Thymus (tissue), 11 donors: ENCODE measurements around the gene PKNOX2. TPM values are rescaled to one million over a fixed set of nuclear protein-coding genes. Genes with fewer than 3 reads are reported as not detected.
A peak's percentile ranks its signal among the peaks of the same experiment; 100 is the strongest.

Experiments
- DNase-seq, 9 donors: peaks; one replicate each; pipeline ENCODE4 v3.0.0-alpha.2; 2013; ENCODE audit warnings: low spot score in 9 of 9, low read depth in 6 of 9, missing footprints in 1 of 9
- H3K27ac ChIP-seq, 2 donors: one replicate each; pipeline ENCODE4 v1.5.1; 2013; ENCODE audit warnings: control low read depth in 1 of 2, low read depth in 1 of 2, low read length in 1 of 2, mild to moderate bottlenecking in 1 of 2, moderate library complexity in 1 of 2
- H3K27me3 ChIP-seq, 2 donors: one replicate each; pipeline ENCODE4 v1.5.1; 2013; ENCODE audit warnings: low read length in 1 of 2; ENCODE audit not compliant: control insufficient read depth in 2 of 2, insufficient read depth in 1 of 2
- H3K36me3 ChIP-seq, 2 donors: one replicate each; pipeline ENCODE4 v1.5.1; 2013; ENCODE audit warnings: low read length in 1 of 2, mild to moderate bottlenecking in 1 of 2, moderate library complexity in 1 of 2; ENCODE audit not compliant: control insufficient read depth in 2 of 2, insufficient read depth in 2 of 2
- H3K4me1 ChIP-seq, 2 donors: one replicate each; pipeline ENCODE4 v1.5.1; 2013; ENCODE audit warnings: low read length in 2 of 2; ENCODE audit not compliant: control insufficient read depth in 2 of 2, insufficient read depth in 2 of 2
- H3K4me3 ChIP-seq, 2 donors: one replicate each; pipeline ENCODE4 v1.5.1; 2013; ENCODE audit warnings: low read length in 2 of 2, control low read depth in 1 of 2, mild to moderate bottlenecking in 1 of 2
- H3K9me3 ChIP-seq, 2 donors: one replicate each; pipeline ENCODE4 v1.5.1; 2013; ENCODE audit warnings: low read length in 1 of 2, mild to moderate bottlenecking in 1 of 2; ENCODE audit not compliant: control insufficient read depth in 2 of 2, insufficient read depth in 1 of 2
- WGBS: extraction: QIAGEN DNeasy Blood & Tissue Kit; methylation state at CpG from one replicate; pipeline ENCODE4 v1.1.7; 2013; 5-methylcytosine and 5-hydroxymethylcytosine counted together
- polyA plus RNA-seq: library from polyadenylated mRNA; stranded (reverse); fragments of 200-250 nt; gene quantifications from one replicate; pipeline ENCODE4 v1.2.3, GENCODE V29; 2013
- total RNA-seq: library from RNA; stranded (reverse); fragments of 120-200 nt; gene quantifications from one replicate; pipeline ENCODE4 v1.2.4, GENCODE V29; 2013
- donor health status: healthy.

PKNOX2 gene
- total and polyA plus RNA-seq, 2 donors: 1.3 to 2.2 TPM

DNA sequence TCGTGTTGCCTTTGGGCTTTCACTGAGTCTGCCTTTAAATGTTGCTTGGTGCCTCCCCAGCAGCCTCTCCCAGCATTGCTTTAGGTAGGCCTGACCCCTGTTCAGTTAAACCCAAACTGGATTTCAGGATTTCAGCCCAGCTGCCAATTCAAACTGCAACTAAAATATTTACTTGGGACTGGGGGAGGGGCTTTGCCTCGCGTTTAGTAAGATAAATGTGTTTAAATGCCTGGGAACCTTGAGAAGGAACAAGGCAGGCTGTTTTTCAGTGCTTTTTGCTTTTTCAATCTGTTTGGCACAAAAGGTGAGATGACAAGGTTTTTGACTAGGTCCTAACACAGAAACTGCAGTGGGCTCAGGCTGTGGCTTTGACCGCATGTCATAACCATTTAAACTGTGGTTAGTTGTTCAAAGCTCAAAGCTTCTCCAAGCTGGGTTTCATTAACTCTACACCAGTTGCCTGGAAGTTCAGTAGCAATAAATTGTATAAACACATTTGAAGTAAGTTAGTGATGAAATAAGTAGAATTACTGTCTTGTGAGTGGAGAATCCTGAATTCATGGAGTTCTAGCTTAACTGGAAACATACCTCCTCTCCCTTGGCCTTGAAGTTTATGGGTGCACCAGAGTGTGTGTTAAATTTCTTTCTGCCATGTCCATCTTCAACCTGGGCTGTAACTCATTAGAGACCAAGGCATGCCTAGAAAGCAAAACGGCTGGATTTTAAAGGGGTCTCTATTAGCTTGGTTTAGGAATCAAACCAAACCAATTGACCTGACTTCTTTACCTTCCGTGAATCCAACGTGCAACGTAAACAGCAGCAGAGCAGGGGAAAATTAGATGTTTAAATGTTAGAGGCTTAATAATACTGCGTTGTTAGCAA, 3.6 kb downstream of the PKNOX2 start:
- no peak for DNase-seq
- peaks cover 0 to 7% of the 10 kb centered on the region in 2 donors for H3K9me3 ChIP-seq
- H3K4me1 ChIP-seq: peaks cover 8 to 14% of the 10 kb centered on the region in 2 donors
- no peak overlapping the region for H3K4me3 ChIP-seq
- peaks cover 69 to 97% of the 10 kb centered on the region in 2 donors for H3K27me3 ChIP-seq
- no peaks in the 10 kb centered on the region for H3K36me3 ChIP-seq
- WGBS: 66% methylated on average over 9 of the region's 9 CpGs
- peak overlapping the region in 1 of 2 donors; percentile 47 for H3K27ac ChIP-seq

DNA sequence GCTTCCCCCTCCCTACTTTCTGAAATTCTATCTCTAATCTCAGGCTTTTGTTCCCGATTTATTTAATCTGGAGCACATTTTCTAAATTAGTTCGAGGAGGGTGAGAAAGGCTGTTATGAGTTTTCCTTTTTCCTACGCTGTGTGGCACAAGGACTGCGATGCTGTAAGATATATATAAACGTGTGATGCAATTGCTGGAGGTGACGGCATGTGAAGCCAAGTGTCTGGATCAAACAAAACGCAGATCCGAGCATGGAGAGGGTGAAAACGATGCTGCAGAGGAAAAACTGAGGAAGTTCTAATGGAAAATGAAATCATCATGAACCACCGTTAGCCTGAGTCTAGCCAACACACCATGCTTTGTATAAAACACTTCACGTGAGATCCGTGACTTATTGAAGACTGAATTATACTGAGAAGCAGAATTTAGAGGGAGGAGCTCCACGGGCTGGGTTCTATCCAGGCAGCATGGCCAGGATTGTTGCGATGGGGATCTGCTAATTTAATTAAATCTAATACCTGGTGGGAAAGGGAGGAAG, 4.4 kb downstream of the PKNOX2 start:
- Histone ChIP-seq H3K36me3 (no peaks in the 10 kb centered on the region), H3K27me3 (peaks cover 62 to 94% of the 10 kb centered on the region in 2 donors), H3K9me3 (peaks cover 0 to 6% of the 10 kb centered on the region in 2 donors), H3K4me1 (peaks cover 8 to 14% of the 10 kb centered on the region in 2 donors), H3K27ac (peak overlapping the region; percentile 15 to 75), H3K4me3 (no peak overlapping the region)
- WGBS: 64% methylated on average over 14 of the region's 14 CpGs
- DNase-seq: no peak

DNA sequence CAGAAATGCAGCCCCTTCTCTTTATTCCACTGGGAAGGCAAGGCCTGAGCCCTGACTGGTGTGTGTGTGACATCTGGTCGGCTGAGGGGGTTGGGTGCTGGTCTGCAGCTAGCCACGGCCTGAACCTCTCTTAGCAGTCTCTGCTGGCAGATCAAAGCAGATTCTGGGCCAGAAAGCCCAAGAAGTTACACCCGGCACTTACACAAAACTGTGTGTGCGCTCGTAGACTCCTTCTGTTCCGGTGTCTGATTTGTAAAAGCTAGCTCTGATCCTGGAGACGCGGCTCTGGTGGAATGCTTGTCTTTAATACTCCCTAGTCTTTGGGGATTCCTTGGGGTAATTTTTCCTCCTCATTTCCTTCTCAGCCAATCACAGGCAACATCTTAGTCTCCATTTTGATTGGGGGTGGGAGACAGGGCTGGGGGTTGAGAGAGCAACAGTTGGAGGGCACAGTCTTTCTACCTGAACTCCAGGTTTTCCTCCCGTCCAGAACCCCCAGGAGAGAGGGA, 5.5 kb downstream of the PKNOX2 start:
- H3K4me1 ChIP-seq: peaks cover 5 to 11% of the 10 kb centered on the region in 2 donors
- DNase-seq: no peak
- peaks cover 52 to 89% of the 10 kb centered on the region in 2 donors for H3K27me3 ChIP-seq

DNA sequence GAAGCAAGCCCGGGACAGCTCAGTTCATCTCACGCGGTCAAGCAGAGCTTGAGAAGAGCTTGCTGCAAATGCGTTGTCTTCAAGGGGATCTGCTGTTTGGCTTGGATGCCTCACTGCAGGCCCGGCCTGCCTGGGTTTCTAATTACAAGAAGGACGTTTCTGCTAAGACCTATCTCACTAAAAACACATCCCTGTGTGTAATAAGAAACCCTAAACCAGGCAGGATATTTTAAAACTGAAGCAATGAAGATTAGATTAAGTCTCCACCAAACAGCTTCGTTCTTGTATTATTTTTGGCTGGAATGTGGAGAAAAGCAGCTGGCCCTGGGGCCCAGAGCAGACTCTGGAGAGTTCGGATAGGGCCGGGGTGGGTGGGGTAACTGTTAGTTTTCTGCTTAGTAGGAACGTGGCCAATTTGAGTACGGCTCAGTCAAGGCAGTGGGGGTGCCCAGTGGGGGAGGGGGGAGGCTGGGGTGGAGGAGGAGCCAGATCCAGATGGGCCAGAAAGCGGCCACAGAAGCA, 6.0 kb downstream of the PKNOX2 start:
- Histone ChIP-seq H3K36me3 (no peaks in the 10 kb centered on the region), H3K4me3 (no peak overlapping the region), H3K27ac (peak overlapping the region; percentile 15 to 75), H3K27me3 (peaks cover 47 to 89% of the 10 kb centered on the region in 2 donors), H3K9me3 (no peaks in the 10 kb centered on the region), H3K4me1 (peaks cover 0 to 8% of the 10 kb centered on the region in 2 donors)
- 57% methylated on average over 12 of the region's 12 CpGs for WGBS
- peak in 2 of 9 donors; percentile 14 to 19 for DNase-seq

More for the DNA sequence above, 5.5 kb downstream of the PKNOX2 start:
- Histone ChIP-seq H3K27ac (peak overlapping the region; percentile 52 to 75), H3K9me3 (peaks cover 0 to 4% of the 10 kb centered on the region in 2 donors), H3K36me3 (no peaks in the 10 kb centered on the region), H3K4me3 (no peak overlapping the region)
- WGBS: 88% methylated on average over 9 of the region's 9 CpGs

DNA sequence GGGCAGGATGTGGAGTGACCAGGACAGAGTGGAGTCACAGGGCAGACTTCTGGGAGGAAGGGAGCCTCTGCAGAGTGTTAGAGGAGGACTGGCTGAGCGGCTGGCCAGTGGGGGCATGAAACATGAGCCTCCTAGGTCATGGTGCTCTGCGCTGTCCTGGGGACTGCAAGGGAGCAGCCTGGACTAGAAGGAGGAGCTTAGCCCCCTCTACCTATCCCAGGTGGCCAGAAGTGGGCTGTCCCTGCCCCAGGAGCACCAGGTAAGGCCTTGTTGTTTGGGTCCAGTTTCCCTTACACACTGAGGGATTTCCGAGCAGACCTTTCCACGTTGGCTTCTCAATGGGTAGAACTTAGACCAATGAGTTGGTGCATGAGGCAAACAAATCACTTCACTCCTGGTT, 7.4 kb downstream of the PKNOX2 start:
- H3K27ac ChIP-seq: no peak overlapping the region
- H3K9me3 ChIP-seq: no peaks in the 10 kb centered on the region
- H3K27me3 ChIP-seq: peaks cover 33 to 88% of the 10 kb centered on the region in 2 donors
- 93% methylated on average over 4 of the region's 4 CpGs for WGBS
- H3K4me1 ChIP-seq: peaks cover 0 to 6% of the 10 kb centered on the region in 2 donors
- no peaks in the 10 kb centered on the region for H3K36me3 ChIP-seq
- no peak for DNase-seq
- no peak overlapping the region for H3K4me3 ChIP-seq

DNA sequence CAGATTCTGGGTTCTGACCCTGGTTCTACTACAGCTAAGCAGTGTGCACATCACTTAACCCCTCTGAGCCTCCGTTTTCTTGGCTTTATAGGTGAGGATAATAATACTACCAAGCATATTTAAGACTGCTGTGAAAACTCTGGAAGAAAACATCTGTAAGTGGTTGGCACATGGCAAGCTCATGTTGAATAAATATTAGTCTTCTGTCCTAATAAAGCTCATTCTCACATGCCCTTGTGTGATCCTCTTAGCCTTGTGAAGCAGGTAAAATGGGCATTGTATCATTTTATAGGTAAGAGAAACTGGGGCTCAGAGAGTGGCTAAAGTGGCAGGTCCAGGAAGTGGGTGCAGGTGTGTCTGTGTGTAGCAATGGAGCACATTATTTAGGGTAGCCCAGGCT, 8.5 kb downstream of the PKNOX2 start:
- Histone ChIP-seq H3K27ac (no peak overlapping the region), H3K36me3 (no peaks in the 10 kb centered on the region), H3K4me3 (no peak overlapping the region), H3K27me3 (peaks cover 24 to 85% of the 10 kb centered on the region in 2 donors), H3K9me3 (no peaks in the 10 kb centered on the region), H3K4me1 (peaks cover 0 to 6% of the 10 kb centered on the region in 2 donors)
- whole genome bisulfite sequencing: 89% methylated on average over 1 of the region's 1 CpG
- no peak for DNase-seq

DNA sequence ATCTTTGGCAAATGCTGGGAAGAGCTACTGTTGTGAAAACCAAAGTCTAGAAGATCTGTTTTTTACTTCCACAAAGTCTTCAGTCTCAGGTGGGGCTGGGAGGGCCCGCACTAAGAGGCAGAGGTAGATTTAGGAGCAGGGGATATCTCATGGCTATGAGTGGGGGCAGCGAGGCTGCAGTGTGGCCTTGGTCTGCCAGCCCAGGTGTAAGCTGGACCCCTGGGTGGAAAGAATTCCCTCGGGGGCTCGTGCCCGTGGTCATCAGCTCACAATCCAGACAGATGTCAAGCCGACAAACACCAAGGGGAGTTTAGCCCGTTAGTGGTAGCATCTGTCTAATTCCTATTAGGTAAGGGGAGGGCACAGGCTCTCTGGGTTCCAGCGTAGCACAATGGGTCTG, 9.0 kb downstream of the PKNOX2 start:
- WGBS: 76% methylated on average over 8 of the region's 8 CpGs
- Histone ChIP-seq H3K9me3 (no peaks in the 10 kb centered on the region), H3K27ac (no peak overlapping the region), H3K27me3 (peaks cover 20 to 80% of the 10 kb centered on the region in 2 donors), H3K36me3 (no peaks in the 10 kb centered on the region), H3K4me1 (peaks cover 0 to 6% of the 10 kb centered on the region in 2 donors), H3K4me3 (no peak overlapping the region)
- no peak for DNase-seq

DNA sequence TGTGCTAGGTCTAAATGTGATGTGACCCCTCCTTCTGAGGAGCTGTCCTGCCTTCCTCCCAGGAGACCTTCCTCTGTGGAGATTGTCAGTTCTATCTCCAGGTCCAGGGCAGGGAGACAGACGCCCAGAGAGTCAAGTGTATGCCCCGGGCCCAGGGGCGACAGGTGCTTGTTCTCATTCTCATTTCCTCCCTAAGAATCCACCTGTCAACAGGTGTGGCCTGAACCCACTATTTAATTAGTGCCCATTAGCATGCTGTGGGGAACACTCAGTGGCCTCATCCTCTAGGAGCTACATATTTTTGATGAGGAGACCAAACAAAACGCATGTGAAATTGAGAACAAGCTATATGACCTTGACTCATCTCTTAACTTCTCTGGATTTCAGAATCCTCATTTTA, 9.5 kb downstream of the PKNOX2 start:
- no peaks in the 10 kb centered on the region for H3K9me3 ChIP-seq
- H3K27ac ChIP-seq: no peak overlapping the region
- peaks cover 15 to 75% of the 10 kb centered on the region in 2 donors for H3K27me3 ChIP-seq
- H3K36me3 ChIP-seq: no peaks in the 10 kb centered on the region
- peaks cover 0 to 6% of the 10 kb centered on the region in 2 donors for H3K4me1 ChIP-seq
- no peak overlapping the region for H3K4me3 ChIP-seq
- 79% methylated on average over 4 of the region's 4 CpGs for WGBS
- no peak for DNase-seq

DNA sequence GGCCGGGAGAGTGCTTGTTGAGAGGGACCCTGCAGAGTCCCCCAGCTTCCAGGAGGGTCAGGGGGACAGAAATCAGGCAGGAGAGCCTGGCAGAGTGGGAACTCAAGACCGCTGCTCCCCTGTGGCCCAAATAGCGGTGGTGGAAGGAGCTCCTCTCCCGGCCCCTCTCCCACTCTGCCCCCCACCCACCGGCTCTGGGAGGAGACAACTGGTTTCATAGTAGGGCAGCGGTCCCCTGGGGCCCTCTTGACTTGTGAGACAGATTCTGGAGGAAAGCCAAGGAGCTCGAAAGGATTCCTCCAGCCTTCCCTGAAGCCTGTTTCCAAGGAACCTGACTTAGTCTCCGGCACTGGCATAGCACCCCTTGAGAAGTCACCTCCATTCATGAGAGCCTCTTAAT, 10.1 kb downstream of the PKNOX2 start:
- H3K36me3 ChIP-seq: no peaks in the 10 kb centered on the region
- DNase-seq: no peak
- H3K4me3 ChIP-seq: no peak overlapping the region
- H3K27me3 ChIP-seq: peaks cover 9 to 70% of the 10 kb centered on the region in 2 donors
- H3K4me1 ChIP-seq: peaks cover 0 to 4% of the 10 kb centered on the region in 2 donors
- no peaks in the 10 kb centered on the region for H3K9me3 ChIP-seq
- no peak overlapping the region for H3K27ac ChIP-seq
- 88% methylated on average over 8 of the region's 8 CpGs for WGBS
